Astrocyte (in vitro differentiated cells and primary cell): ENCODE data around the gene DDX41. TPM values are rescaled to one million over a fixed set of nuclear protein-coding genes. Genes with fewer than 3 reads are reported as not detected.

Experiments
- DNase-seq: peaks from one replicate; pipeline ENCODE4 v3.0.0-alpha.2; 2010; ENCODE audit warnings: low read depth
- FAIRE-seq: peaks from 2 replicates; lab custom pipeline; 2011; peaks lifted over from hg19 to GRCh38; lab: Jason Lieb, UNC
- H2AFZ ChIP-seq: 2 replicates; pipeline ENCODE4 v1.6.0; 2012; ENCODE audit warnings: low read depth, low read length, inconsistent platforms
- H3K27ac ChIP-seq: 2 replicates; pipeline ENCODE4 v1.5.1; 2011; ENCODE audit warnings: low read depth, low read length, inconsistent platforms
- H3K27me3 ChIP-seq: 2 replicates; pipeline ENCODE4 v1.6.0; 2011; ENCODE audit warnings: low read length, inconsistent platforms; ENCODE audit not compliant: insufficient read depth
- H3K36me3 ChIP-seq: 2 replicates; pipeline ENCODE4 v1.5.1; 2011; ENCODE audit warnings: low read length, inconsistent platforms; ENCODE audit not compliant: insufficient read depth
- H3K4me1 ChIP-seq: 2 replicates; pipeline ENCODE4 v1.5.1; 2011; ENCODE audit warnings: low read length, inconsistent platforms; ENCODE audit not compliant: insufficient read depth
- H3K4me2 ChIP-seq: 2 replicates; pipeline ENCODE4 v1.6.0; 2012; ENCODE audit warnings: low read length, inconsistent platforms
- H3K4me3 ChIP-seq: 2 replicates; pipeline ENCODE4 v1.5.1; 2011; ENCODE audit warnings: low read depth, mild to moderate bottlenecking, low read length, inconsistent platforms; ENCODE audit not compliant: insufficient read depth
- H3K79me2 ChIP-seq: 2 replicates; pipeline ENCODE4 v1.6.0; 2012; ENCODE audit warnings: mild to moderate bottlenecking, low read length, inconsistent platforms; ENCODE audit not compliant: insufficient read depth
- H3K9ac ChIP-seq: 2 replicates; pipeline ENCODE4 v1.6.0; 2012; ENCODE audit warnings: mild to moderate bottlenecking, low read length, inconsistent platforms
- H3K9me3 ChIP-seq: 2 replicates; pipeline ENCODE4 v1.5.1; 2012; ENCODE audit warnings: low read depth, mild to moderate bottlenecking, low read length, inconsistent platforms; ENCODE audit not compliant: insufficient read depth
- H4K20me1 ChIP-seq: 2 replicates; pipeline ENCODE4 v1.6.0; 2012; ENCODE audit warnings: low read length, inconsistent platforms; ENCODE audit not compliant: insufficient read depth
- H3K27ac Mint-ChIP-seq: one replicate; pipeline ENCODE4 v1.8.0; 2021; ENCODE audit warnings: mild to moderate bottlenecking, mixed read lengths; ENCODE audit not compliant: unreplicated experiment
- H3K27me3 Mint-ChIP-seq: one replicate; pipeline ENCODE4 v1.8.0; 2021; ENCODE audit warnings: low read depth, mixed read lengths; ENCODE audit not compliant: unreplicated experiment
- H3K36me3 Mint-ChIP-seq: one replicate; pipeline ENCODE4 v1.8.0; 2021; ENCODE audit warnings: low read depth, mixed read lengths; ENCODE audit not compliant: unreplicated experiment
- H3K4me1 Mint-ChIP-seq: one replicate; pipeline ENCODE4 v1.8.0; 2021; ENCODE audit warnings: low read depth, mixed read lengths; ENCODE audit not compliant: unreplicated experiment
- H3K4me3 Mint-ChIP-seq: one replicate; pipeline ENCODE4 v1.8.0; 2021; ENCODE audit warnings: mild to moderate bottlenecking, moderate library complexity, mixed read lengths; ENCODE audit not compliant: unreplicated experiment
- H3K9me3 Mint-ChIP-seq: one replicate; pipeline ENCODE4 v1.8.0; 2021; ENCODE audit warnings: mild to moderate bottlenecking, mixed read lengths; ENCODE audit not compliant: unreplicated experiment
- EZH2 ChIP-seq: IDR thresholded peaks from 2 replicates; pipeline ENCODE4 v1.6.1; 2012; ENCODE audit warnings: mild to moderate bottlenecking, low read length, inconsistent platforms; ENCODE audit not compliant: insufficient read depth
- total RNA-seq: library from RNA; stranded (reverse); gene quantifications from 2 replicates; pipeline ENCODE4 v1.2.1, GENCODE V29; 2021
- TF ChIP-seq, protein P1 (sequence below): IDR thresholded peaks from 2 replicates; pipeline ENCODE4 v1.5.1; 2011; ENCODE audit warnings: low read depth, mild to moderate bottlenecking, inconsistent platforms, low read length, moderate library complexity; ENCODE audit not compliant: insufficient read depth

The DDX41 gene
- total RNA-seq, 1 donor from 2014 or later, result 92.5 TPM

DNA sequence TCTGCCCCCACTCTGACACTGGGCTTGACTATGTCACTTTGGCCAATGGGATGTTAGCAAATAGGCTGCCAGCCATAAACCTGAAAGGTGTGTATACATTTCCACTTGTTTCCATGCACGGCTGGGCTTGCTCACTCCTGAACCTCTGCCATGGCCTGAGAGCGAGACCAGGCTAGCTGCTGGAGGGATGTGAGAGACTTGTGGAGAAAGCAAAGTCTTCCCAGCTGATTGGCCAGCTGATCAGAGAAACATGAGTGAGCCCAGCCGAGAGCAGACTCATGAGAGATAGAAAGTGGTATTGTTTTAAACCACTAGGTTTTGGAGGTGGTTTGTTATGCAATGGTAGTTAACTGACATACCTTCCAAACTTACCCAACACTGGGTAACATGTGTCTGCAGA, 23.7 kb upstream of the DDX41 start:
- no peak overlapping the region for H3K4me2 ChIP-seq
- no peaks in the 10 kb centered on the region for H3K27me3 ChIP-seq
- Mint-ChIP-seq H3K9me3 (no peaks in the 10 kb centered on the region), H3K4me1 (peaks cover 39% of the 10 kb centered on the region), H3K27me3 (no peaks in the 10 kb centered on the region), H3K27ac (no peak overlapping the region), H3K36me3 (peaks cover 10% of the 10 kb centered on the region), H3K4me3 (no peak overlapping the region)
- no peak overlapping the region for H3K9ac ChIP-seq
- H3K4me1 ChIP-seq, result peaks cover 17% of the 10 kb centered on the region
- H4K20me1 ChIP-seq, result peaks cover 70% of the 10 kb centered on the region
- peaks cover 65% of the 10 kb centered on the region for H3K79me2 ChIP-seq
- H3K27ac ChIP-seq, result no peak overlapping the region
- TF ChIP-seq, protein P1, sequence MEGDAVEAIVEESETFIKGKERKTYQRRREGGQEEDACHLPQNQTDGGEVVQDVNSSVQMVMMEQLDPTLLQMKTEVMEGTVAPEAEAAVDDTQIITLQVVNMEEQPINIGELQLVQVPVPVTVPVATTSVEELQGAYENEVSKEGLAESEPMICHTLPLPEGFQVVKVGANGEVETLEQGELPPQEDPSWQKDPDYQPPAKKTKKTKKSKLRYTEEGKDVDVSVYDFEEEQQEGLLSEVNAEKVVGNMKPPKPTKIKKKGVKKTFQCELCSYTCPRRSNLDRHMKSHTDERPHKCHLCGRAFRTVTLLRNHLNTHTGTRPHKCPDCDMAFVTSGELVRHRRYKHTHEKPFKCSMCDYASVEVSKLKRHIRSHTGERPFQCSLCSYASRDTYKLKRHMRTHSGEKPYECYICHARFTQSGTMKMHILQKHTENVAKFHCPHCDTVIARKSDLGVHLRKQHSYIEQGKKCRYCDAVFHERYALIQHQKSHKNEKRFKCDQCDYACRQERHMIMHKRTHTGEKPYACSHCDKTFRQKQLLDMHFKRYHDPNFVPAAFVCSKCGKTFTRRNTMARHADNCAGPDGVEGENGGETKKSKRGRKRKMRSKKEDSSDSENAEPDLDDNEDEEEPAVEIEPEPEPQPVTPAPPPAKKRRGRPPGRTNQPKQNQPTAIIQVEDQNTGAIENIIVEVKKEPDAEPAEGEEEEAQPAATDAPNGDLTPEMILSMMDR, result no peak
- TF ChIP-seq EZH2, result no peak
- FAIRE-seq, result no peak
- H3K4me3 ChIP-seq, result no peak overlapping the region
- DNase-seq, result no peak
- H3K36me3 ChIP-seq, result peaks cover 2% of the 10 kb centered on the region
- H3K9me3 ChIP-seq, result no peaks in the 10 kb centered on the region
- no peak overlapping the region for H2AFZ ChIP-seq

DNA sequence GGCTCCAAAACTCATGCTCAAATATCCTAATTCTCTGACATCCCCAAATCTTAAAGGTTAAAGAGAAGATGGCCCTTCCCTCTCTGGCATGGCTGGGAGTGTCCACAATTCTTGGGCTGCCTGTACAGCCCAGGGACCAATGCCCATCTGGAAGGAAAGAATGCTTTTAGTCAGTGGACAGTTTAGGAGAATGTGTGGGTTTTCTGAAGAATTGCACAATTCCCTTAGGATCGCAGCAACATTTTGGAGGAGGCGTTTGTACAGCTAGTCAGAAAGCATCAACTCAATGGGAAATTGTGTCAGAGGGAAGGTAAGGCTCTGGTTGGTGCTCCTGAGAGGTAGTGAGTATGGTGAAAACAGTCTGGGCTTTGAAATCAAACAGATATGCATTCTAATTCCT, 22.6 kb upstream of the DDX41 start:
- Mint-ChIP-seq H3K27ac (peak overlapping the region; percentile 72), H3K36me3 (peaks cover 12% of the 10 kb centered on the region), H3K4me1 (peaks cover 33% of the 10 kb centered on the region), H3K27me3 (no peaks in the 10 kb centered on the region), H3K9me3 (no peaks in the 10 kb centered on the region), H3K4me3 (no peak overlapping the region)
- H3K27me3 ChIP-seq, result no peaks in the 10 kb centered on the region
- no peaks in the 10 kb centered on the region for H3K9me3 ChIP-seq
- no peak for FAIRE-seq
- TF ChIP-seq, protein P1, result no peak
- no peak for TF ChIP-seq EZH2
- no peak overlapping the region for H3K9ac ChIP-seq
- peaks cover 60% of the 10 kb centered on the region for H3K79me2 ChIP-seq
- peak; percentile 77 for DNase-seq
- H4K20me1 ChIP-seq, result peaks cover 74% of the 10 kb centered on the region
- H3K4me3 ChIP-seq, result no peak overlapping the region
- no peak overlapping the region for H3K27ac ChIP-seq
- H3K36me3 ChIP-seq, result peaks cover 2% of the 10 kb centered on the region
- H3K4me1 ChIP-seq, result peaks cover 17% of the 10 kb centered on the region
- no peak overlapping the region for H3K4me2 ChIP-seq
- no peak overlapping the region for H2AFZ ChIP-seq

DNA sequence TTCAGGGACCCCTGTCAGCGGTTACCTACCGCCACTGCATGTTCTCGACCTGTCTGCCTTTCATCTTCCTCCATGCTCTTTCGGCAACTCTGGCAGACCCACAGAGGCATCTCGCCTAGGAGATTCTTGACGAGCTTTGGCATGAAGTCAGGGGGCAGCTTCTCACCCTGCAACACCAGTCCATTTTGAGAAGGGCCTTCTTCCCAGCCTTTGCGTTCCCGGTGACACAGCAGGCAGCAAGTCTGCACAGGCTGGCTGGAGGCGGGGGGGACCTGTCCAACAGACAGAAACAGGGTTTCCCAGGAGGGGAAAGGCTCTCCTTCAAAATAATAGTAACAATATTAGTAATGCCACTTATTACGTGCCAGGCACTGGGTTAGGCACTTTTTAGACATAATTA, 22.1 kb upstream of the DDX41 start:
- Histone ChIP-seq H3K9ac (no peak overlapping the region), H3K27ac (no peak overlapping the region), H3K27me3 (no peaks in the 10 kb centered on the region), H2AFZ (no peak overlapping the region), H3K4me3 (no peak overlapping the region), H4K20me1 (peaks cover 68% of the 10 kb centered on the region), H3K4me2 (no peak overlapping the region), H3K9me3 (no peaks in the 10 kb centered on the region), H3K4me1 (peaks cover 17% of the 10 kb centered on the region), H3K79me2 (peaks cover 55% of the 10 kb centered on the region), H3K36me3 (peaks cover 2% of the 10 kb centered on the region)
- no peaks in the 10 kb centered on the region for H3K9me3 Mint-ChIP-seq
- peaks cover 29% of the 10 kb centered on the region for H3K4me1 Mint-ChIP-seq
- H3K36me3 Mint-ChIP-seq, result peaks cover 14% of the 10 kb centered on the region
- TF ChIP-seq, protein P1, result no peak
- TF ChIP-seq EZH2, result no peak
- H3K4me3 Mint-ChIP-seq, result no peak overlapping the region
- DNase-seq (no peak), FAIRE-seq (no peak)
- H3K27ac Mint-ChIP-seq, result no peak overlapping the region
- H3K27me3 Mint-ChIP-seq, result no peaks in the 10 kb centered on the region
